HG03196 (cell line): ENCODE data around the gene MED27.

Source experiments
- ATAC-seq: cut with Tn5 transposase; IDR thresholded peaks from one replicate; pipeline ENCODE4 v1.9.1; 2021; ENCODE audit not compliant: unreplicated experiment

The MED27 gene

DNA sequence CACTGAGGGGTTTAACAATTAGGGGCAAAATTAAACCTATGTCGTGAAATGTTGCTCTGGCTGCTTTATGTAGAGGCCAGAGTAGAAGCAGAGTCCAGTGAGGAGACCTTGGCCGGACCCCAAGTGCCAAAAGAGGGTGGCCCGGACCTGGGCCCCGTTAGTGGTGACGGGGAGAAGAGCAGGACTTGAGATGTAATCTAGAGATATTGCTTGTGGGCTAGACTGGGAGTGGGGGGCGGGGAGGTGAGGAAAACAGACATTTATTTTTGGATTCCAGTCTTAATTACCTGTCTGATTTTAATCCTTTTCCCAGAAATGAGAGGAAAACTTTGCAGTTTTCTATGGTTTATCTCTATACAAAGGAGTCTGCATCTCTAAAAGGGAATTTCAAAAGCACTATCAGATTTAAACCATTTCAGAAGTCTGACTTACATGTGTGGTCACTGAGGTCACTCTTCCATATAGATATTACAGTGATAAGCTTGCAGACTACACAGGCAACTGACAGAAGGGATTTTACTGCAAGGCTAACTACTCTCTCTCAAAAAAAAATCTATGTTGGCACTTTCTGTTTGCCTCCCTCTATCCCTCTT lies 108.1 kb downstream of the MED27 start:
- no peak for ATAC-seq

DNA sequence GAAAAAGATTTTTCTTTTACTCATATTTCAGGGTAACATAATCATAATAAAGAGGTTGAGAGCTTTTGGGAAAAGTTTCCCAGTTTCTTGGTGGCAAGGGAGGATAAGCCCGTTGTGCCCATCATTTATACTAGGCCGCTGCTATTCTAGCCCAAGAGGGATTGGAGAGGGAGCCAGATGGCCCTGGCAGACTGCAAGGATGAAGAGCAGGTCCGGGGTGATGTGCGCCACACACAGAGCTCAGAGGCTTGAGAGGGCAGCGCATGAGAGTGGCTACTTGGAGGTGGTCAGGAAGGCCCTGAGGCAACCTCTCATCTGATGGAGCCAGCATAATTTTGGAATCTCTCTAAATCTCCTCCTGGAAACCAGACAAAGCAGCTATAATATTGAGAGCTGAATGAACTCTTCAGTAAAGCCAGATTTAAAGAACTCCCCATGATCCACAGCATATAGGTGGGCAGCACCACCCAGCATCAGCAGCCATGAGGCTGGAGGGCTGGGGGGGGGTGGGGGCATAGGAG lies 110.1 kb downstream of the MED27 start:
- ATAC-seq = no peak

DNA sequence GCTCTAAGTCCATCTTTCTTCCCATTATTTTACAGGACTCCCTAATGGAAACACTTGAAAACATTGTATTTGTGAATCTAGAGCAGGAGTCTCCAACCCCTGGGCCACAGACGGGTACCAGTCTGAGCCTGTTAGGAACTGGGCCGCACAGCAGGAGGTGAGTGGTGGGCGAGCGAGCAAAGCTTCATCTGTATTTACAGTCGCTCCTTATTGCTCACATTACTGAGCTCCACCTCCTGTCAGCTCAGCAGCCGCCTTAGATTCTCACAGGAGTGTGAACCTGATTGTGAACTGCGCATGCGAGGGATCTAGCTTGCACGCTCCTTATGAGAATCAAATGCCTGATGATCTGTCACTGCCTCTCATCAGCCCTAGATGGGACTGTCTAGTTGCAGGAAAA lies 111.0 kb downstream of the MED27 start:
- no peak for ATAC-seq

DNA sequence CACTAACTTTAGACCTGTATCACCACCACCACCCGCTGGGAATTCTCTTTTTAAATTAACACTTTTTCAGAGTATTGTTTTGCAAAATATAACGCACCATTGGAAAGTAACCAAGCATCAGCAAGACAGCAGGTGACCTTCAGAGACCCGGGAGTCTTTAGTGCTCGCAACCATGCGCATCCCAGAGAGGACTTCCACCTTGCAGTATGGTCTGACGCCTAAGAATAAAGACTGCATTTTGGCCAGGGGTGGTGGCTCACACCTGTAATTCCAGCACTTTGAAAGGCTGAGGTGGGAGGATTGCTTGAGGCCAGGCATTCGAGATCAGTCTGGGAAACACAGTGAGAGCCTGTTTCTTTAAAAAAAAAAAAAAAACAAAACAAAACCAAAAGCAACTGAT lies 113.8 kb downstream of the MED27 start:
- ATAC-seq = no peak

DNA sequence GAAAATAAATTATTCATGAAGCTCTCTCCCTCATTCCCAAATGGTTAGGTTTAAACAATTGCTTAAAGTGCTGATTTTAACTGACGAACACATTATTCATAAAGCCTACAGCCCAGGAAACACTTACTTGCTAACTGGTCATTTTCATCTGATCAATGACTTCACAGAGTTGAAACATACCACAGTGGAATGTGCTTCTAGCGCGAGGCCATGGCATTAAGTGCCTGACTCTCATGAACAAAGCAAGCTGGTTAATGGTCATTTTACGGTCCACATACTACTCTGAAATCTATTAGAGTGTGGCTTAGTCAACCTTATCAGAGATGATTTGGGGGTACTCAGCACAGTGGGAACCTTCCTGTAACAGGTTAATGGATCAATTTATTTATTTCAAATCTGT lies 114.6 kb downstream of the MED27 start:
- no peak for ATAC-seq

DNA sequence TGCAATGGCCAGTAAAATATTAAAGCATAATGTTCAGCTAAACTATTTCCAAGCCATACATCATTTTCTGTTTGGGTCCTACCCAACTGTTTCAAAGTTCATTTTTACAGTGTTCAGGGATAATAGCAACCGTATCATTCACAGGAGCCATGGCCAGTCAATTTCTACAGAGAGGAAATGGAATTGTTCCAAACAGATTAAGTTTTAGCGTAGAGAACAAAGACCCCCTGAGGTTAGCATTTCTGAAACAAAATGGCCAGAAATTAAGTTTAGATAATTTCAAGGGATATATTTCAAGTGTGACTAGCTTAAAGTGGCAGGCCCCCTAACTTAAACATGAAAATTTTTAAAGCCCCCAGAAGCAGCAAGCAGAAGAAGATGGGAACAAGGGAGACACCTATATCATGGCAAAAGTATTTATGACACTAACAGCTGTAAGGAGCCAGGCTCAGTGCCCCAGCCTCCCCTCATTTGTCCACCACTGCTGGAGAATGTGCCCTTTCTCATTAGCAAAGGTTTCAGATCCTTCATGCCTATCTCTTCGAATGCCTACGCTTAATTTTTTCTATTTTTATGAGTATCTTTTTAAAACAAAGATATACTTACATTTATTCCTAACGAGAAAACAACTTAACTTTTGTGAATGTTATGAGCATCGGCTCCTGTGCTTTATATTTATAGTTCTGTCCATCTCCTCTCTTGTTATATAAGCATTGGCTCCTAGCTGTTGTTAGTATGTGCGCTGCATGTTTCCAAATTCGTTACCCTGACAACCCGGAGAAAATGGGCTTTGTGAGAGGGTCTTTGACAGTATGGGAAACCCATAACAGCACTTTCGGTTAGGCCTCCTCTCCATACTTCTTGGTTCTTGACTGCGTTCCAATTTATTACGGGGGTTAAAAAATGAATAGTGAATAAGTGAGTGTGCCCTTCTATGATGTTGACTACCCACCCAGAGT lies 116.3 kb downstream of the MED27 start:
- ATAC-seq = no peak

DNA sequence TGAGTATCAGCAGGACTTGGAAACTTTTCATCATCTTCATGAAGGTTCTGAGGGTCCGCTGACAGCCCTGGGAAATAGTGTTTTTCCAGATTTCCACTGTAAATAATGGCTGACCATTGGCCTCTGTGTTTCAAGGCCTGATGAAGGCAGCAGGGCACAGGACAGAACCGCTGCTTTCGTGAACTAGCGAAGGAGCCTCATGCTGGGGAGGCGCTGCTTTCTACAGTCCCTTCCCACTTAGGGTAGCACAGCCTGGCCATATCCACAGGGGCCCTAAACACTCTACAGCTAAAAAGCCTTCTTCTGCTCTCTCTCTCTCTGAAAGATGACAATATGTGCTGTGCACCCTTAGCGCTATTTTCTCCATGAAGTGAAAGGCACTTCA lies 118.2 kb downstream of the MED27 start:
- no peak for ATAC-seq

DNA sequence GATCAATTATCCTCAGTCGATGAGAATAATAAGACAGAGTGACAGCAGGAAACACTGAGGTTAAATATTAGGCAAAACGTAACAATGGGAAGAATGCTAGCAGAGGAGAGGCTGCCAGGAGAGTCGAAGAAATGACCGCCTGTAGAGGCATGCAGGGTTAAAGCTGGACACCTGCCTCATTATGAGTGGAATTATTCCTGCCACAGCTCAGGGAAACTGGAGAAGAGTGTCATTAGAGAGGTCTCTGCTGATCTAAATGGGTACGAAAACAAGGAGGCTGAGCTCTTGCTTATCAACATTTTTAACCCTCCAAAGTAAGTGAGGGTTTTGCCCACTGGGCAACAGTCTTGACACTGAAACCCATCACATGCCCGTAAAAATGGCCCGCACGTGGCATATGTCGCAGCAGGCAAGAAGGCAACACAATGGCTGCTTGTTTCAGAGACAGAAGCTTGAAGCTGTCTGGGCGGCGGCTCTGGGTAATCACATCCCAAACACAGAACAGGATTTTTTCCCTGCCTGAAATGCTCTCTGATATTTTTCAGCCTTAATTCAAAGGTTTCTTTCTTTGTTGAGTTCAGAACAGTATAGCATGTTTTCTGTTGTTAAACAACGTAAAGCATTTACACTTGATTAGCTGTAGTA lies 118.7 kb downstream of the MED27 start:
- no peak for ATAC-seq

DNA sequence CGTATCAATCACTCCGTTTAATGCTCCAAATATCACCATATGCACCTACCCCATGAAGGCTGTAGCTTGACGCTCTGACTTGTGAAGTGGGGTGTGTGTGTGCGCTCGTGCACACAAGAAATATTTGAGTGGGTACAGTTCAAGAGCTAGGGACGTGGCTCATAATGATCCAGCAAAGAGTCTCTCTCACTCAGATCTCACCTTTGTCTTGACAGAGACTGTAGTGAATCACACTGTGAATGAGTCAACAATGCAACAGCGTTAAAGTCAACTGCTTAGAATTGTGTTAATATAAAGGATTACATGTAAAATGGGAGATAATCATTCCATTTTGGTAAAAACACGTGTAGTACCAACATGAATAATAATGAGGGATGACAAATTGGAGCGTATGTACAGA lies 119.4 kb downstream of the MED27 start:
- no peak for ATAC-seq

DNA sequence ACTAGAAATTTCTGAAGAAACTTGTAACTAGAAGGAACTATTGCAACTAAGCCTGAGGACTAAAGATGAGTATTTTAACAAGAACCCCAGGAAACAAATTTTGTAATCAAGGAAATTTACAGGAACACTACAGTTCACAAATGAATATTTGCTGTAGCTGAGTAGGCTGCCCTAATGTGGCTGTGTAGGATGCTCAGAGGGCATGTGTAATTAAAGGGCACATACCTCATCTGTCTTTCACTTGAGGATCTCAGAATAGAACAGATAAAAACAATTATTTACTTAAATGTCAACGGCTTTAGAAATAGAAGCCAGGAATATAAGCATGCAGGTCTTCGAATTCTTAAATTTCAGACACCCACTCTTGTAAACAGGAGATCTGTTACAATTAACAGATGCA lies 119.8 kb downstream of the MED27 start:
- no peak for ATAC-seq

DNA sequence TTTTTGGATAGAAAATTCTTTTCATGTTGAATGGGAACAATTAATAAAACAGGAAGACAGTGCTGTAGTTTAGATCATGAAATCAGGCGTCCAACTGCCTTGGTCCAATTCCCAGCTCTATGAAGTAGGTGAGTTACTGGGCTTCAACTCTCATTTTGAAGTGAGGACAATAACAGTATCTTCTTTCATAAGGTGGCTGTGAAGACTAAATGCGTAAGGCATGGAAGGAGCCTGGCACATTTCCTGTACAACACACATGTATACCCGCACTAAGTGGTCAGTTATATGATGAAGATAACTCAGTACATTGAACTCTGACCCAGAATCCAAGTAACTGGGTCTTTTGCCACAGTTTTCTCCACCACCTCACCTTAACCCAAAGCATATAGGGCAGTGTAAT lies 120.6 kb downstream of the MED27 start:
- no peak for ATAC-seq

DNA sequence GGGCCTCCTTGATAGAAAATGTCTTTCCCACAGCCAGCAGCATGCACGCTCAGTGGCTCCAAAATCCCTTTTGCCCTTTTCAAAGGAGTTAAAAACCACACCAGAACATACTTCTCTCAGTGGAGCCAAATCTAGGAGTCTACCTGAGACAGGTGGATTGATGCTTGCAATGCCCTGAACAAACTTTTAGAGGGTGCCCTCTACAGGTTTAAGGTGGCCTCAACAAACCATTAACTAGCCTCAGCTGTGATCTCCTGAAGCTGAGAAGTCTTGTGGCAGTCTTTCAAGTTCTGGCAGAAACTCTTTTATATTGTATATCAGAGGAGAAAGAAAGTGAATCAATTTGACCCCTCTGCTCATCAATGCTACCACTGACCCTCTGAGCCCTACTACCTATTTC lies 125.4 kb downstream of the MED27 start:
- no peak for ATAC-seq

DNA sequence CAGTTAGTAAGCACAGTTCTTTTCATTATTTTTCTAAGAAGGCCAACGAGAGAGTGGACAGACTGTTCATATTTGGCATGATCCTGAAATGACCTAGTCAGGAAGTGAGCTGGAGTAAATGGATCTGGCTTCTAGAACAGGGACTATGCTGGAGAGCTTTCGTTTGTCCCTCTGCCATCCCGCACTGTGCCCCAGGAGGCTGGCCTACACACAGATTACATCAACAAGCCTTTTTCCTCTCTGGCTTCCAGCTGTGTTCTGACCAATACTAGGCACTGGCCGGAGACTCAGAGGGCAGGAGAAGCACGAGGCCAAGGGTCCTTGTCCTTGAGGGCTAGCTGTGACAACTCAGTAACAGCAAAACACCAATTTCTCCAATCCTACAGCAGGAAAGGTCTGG lies 127.8 kb downstream of the MED27 start:
- no peak for ATAC-seq

DNA sequence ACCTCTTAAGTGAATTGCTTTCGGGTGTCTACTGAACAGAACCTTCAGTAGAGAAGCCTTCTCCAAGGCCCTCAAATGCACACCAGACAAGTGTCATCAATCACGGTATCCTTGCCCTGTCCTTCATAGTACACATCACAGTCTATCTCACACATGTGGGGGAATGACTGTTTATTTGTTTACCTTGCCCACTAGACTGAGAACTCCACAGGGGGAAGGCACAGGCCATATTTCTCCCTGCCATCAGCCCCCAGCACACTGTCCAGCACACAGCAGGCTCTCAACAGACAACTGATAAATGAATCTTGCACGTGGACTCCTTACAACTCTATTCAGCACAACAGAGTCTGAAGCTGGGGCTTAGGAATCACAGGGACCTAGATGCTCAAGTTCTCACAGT lies 128.5 kb downstream of the MED27 start:
- ATAC-seq = no peak

DNA sequence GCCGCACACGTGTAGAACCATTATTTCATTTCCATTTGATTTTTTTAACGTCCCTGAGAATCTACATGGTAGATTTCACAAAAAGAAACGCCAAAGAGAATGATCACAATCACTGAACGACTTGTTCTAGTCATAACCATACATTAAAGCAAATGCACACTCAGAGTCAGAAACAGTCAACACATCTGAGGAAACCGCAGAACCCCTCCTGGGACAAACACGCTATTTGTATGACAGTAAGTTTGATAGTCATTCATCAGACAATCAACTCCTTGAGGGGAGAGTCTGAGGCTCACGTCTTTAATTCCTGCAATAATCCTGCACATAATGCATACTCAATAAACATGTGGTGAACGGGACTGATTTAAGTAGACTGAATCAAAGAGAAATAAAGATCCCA lies 129.2 kb downstream of the MED27 start:
- ATAC-seq = no peak

DNA sequence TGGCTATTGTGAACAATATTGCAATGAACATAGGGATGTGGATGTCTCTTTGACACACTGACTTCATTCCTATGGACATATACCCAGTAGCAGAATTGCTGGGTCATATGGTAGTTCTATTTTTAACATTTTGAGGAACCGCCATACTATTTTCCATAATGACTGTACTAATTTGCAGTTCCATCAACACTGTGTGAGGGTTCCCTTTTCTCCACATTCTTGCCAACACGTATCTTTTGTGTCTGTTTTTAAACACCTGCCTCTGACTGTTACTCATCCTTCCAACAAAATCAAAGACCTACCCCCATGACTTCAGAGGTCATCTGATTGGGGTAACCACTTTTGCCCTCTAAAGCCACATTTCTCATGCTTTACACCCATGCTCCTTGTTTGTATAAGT lies 133.5 kb downstream of the MED27 start:
- no peak for ATAC-seq

DNA sequence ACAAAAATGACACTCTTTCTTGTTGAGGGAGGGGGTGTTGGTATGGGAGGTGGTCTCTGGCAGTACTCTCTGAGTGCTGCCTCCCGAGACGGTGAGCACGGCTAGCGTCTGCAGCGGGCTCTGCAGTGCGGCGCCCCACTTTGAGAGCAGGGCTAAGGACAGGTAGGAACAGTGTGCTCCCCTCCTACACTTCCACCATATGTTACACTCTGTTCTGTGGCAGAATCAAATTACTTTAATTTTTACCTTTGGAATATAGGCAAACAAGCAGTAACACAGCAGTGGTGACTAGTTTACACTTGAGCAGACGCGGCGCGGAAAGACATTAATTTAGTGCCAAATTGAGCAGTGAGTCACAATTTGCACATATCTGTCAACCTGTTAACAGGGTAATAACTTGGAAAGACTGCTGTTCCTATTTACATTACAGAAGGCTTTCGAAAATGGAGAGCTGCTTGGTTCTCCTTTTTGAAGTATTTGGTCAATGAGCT lies 136.3 kb downstream of the MED27 start:
- no peak for ATAC-seq

DNA sequence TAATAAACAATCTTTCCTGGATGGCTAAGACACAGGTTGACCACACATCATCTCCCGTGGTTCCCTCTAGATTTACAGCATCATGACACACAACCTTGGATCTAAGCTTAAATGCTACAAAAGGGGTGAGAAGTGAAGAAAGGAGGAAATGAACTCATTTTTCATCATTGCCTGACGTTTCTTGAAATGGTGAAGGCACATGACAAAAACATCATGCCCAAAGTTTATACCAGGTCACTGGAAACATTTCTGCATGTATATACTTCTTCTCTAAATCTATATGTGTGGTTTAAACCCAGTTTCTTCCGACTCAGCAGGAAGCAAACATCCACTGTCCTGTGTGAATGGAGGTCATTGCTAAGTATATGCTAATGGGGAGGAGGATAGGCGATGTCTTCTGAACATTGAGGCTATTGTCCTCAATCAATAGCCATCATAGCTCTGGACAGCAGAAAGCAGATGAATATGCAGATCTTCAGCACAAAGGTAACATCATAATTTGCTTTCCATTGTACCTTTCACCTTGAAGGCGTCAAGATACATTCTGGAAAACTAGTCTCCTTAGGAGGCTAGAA lies 137.4 kb downstream of the MED27 start:
- ATAC-seq = no peak

DNA sequence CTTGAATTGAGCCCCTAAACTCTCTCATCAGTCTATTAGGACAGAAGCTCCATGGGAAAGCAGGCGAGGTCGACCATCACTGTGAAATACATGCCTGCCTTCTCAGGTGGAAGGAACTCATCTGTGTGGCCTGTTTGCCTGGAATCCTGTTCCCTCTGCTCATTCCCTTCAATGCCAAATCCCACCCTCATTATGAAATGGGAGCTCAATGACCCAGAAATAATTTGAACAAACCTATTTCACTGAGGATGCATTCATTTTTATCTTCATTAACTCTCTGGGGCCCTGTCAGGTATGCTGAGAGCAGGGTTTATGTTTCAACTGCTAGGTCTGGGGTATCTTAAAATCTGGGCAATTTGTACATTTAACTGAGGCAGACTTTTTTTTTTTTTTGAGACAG lies 142.2 kb downstream of the MED27 start:
- no peak for ATAC-seq

DNA sequence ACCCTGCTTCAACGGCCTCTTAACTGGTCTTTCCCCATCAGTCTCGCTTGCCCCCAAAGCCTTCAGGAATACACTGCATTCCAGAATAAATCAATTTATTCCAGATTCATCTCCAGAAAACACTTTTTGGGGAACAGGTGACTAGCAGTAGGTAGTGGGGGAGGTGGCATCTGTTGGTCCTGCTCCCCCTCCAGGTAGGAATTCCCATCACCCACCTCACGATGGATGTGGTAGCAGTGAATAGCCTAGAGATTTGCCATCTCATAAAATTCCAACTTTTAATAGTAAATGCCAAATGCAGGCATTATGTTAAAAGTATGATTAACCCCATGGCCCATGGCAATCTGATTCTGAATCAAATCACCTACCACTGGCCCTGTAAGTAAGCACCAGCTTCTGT lies 142.7 kb downstream of the MED27 start:
- ATAC-seq = no peak

DNA sequence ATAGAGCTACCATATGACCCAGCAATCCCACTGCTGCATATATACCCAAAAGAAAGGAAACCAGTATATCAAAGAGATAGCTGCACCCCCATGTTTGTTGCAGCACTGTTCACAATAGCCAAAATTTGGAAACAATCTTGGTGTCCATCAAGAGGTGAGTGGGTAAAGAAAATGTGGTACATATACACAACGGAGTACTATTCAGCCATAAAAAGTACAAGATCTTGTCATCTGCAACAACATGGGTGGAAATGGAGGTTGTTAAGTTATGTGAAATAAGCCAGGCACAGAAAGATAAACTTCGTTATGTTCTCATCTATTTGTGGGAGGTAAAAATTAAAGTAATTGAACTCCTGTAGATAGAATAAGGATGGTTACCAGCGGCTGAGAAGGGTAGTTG lies 145.0 kb downstream of the MED27 start:
- ATAC-seq = no peak
